Measurements from ENCODE around the gene EXOC4.

Gene EXOC4

GRCh38 chr7:133445617-133446016, 192.7 kb downstream of the EXOC4 start:
- DNase-seq (ENCODE audit: low spot score): no peak
- H3K9ac ChIP-seq (ENCODE audit: low read depth, low read length, poor library complexity): no peak overlapping the region
- no peak overlapping the region for H3K4ac ChIP-seq (ENCODE audit: low read length)
- H3K18ac ChIP-seq (ENCODE audit: low read length): no peak overlapping the region
- H3K23ac ChIP-seq (ENCODE audit: low read depth, low read length, poor library complexity): no peak overlapping the region
- H2BK12ac ChIP-seq (ENCODE audit: low read length): no peak overlapping the region
- H4K8ac ChIP-seq (ENCODE audit: low read depth, low read length): no peak overlapping the region
- H3K14ac ChIP-seq (ENCODE audit: low read length): no peak overlapping the region
- no peak overlapping the region for H2BK120ac ChIP-seq (ENCODE audit: low read depth, low read length)
- no peak overlapping the region for H2BK5ac ChIP-seq (ENCODE audit: low read length)
- WGBS, 2 donors (ENCODE audit: extremely low coverage in 2 of 2, insufficient read length in 2 of 2, insufficient replicate concordance in 1 of 2): no CpG with 5 or more reads among the region's 6 CpGs
- no peaks in the 10 kb centered on the region for H3K79me1 ChIP-seq (ENCODE audit: low read depth, low read length)
- no peak overlapping the region for H3K4me3 ChIP-seq (ENCODE audit: low read length in 2 of 2)
- H3K9me3 ChIP-seq (replicated peaks in 1 of 2; ENCODE audit: control insufficient read depth in 2 of 2, insufficient read depth in 1 of 2, low read depth in 1 of 2, low read length in 2 of 2): no peaks in the 10 kb centered on the region
- no peak overlapping the region for H2AK5ac ChIP-seq (ENCODE audit: low read depth, low read length)
- no peak overlapping the region for H3K27ac ChIP-seq (replicated peaks; ENCODE audit: low read length)
- no peaks in the 10 kb centered on the region for H3K27me3 ChIP-seq (ENCODE audit: control insufficient read depth in 3 of 3, insufficient read depth in 3 of 3, low read depth in 1 of 3, low read length in 3 of 3)
- no peak overlapping the region for H3K4me2 ChIP-seq (ENCODE audit: insufficient read depth, low read length, poor library complexity, severe bottlenecking)
- H4K91ac ChIP-seq (ENCODE audit: low read depth, low read length, poor library complexity): no peak overlapping the region
- no peaks in the 10 kb centered on the region for H3K4me1 ChIP-seq (ENCODE audit: control insufficient read depth in 2 of 2, insufficient read depth in 1 of 2, low read depth in 1 of 2, low read length in 2 of 2)
- H2AFZ ChIP-seq (ENCODE audit: low read length): no peak overlapping the region
- H3K36me3 ChIP-seq (replicated peaks in 1 of 2; ENCODE audit: control insufficient read depth in 2 of 2, insufficient read depth in 2 of 2, low read length in 2 of 2): no peaks in the 10 kb centered on the region
- H2BK15ac ChIP-seq (ENCODE audit: low read length): no peak overlapping the region

- Histone ChIP-seq H2BK5ac (ENCODE audit: low read length) (no peak overlapping the region), H3K4me2 (ENCODE audit: insufficient read depth, low read length, poor library complexity, severe bottlenecking) (no peak overlapping the region), H3K36me3 (replicated peaks in 1 of 2; ENCODE audit: control insufficient read depth in 2 of 2, insufficient read depth in 2 of 2, low read length in 2 of 2) (no peaks in the 10 kb centered on the region), H3K14ac (ENCODE audit: low read length) (no peak overlapping the region), H3K79me1 (ENCODE audit: low read depth, low read length) (no peaks in the 10 kb centered on the region), H2BK120ac (ENCODE audit: low read depth, low read length) (no peak overlapping the region), H3K4ac (ENCODE audit: low read length) (no peak overlapping the region), H3K27me3 (ENCODE audit: control insufficient read depth in 3 of 3, insufficient read depth in 3 of 3, low read depth in 1 of 3, low read length in 3 of 3) (no peaks in the 10 kb centered on the region), H3K4me1 (ENCODE audit: control insufficient read depth in 2 of 2, insufficient read depth in 1 of 2, low read depth in 1 of 2, low read length in 2 of 2) (peaks cover 0 to 1% of the 10 kb centered on the region in 2 donors), H3K18ac (ENCODE audit: low read length) (no peak overlapping the region), H2AFZ (ENCODE audit: low read length) (no peak overlapping the region), H3K23ac (ENCODE audit: low read depth, low read length, poor library complexity) (no peak overlapping the region), H2BK12ac (ENCODE audit: low read length) (no peak overlapping the region), H2AK5ac (ENCODE audit: low read depth, low read length) (no peak overlapping the region), H4K91ac (ENCODE audit: low read depth, low read length, poor library complexity) (no peak overlapping the region), H4K8ac (ENCODE audit: low read depth, low read length) (no peak overlapping the region), H3K9ac (ENCODE audit: low read depth, low read length, poor library complexity) (no peak overlapping the region), H2BK15ac (ENCODE audit: low read length) (no peak overlapping the region), H3K27ac (replicated peaks; ENCODE audit: low read length) (no peak overlapping the region), H3K4me3 (ENCODE audit: low read length in 2 of 2) (no peak overlapping the region), H3K9me3 (replicated peaks in 1 of 2; ENCODE audit: control insufficient read depth in 2 of 2, insufficient read depth in 1 of 2, low read depth in 1 of 2, low read length in 2 of 2) (no peaks in the 10 kb centered on the region)
- no CpG with 5 or more reads among the region's 1 CpG for WGBS, 2 donors (ENCODE audit: extremely low coverage in 2 of 2, insufficient read length in 2 of 2, insufficient replicate concordance in 1 of 2)
- DNase-seq (ENCODE audit: low spot score): no peak
Measured at GRCh38 chr7:133448012-133448411, 195.1 kb downstream of the EXOC4 start.

GRCh38 chr7:133452577-133452976, 199.7 kb downstream of the EXOC4 start:
- no peak for DNase-seq (ENCODE audit: low spot score)
- Histone ChIP-seq H2AK5ac (ENCODE audit: low read depth, low read length) (no peak overlapping the region), H4K91ac (ENCODE audit: low read depth, low read length, poor library complexity) (no peak overlapping the region), H3K79me1 (ENCODE audit: low read depth, low read length) (no peaks in the 10 kb centered on the region), H2AFZ (ENCODE audit: low read length) (no peak overlapping the region), H3K36me3 (replicated peaks in 1 of 2; ENCODE audit: control insufficient read depth in 2 of 2, insufficient read depth in 2 of 2, low read length in 2 of 2) (no peaks in the 10 kb centered on the region), H2BK120ac (ENCODE audit: low read depth, low read length) (no peak overlapping the region), H2BK15ac (ENCODE audit: low read length) (no peak overlapping the region), H3K9me3 (replicated peaks in 1 of 2; ENCODE audit: control insufficient read depth in 2 of 2, insufficient read depth in 1 of 2, low read depth in 1 of 2, low read length in 2 of 2) (no peaks in the 10 kb centered on the region), H3K27ac (replicated peaks; ENCODE audit: low read length) (no peak overlapping the region), H3K9ac (ENCODE audit: low read depth, low read length, poor library complexity) (no peak overlapping the region), H3K23ac (ENCODE audit: low read depth, low read length, poor library complexity) (no peak overlapping the region), H3K14ac (ENCODE audit: low read length) (no peak overlapping the region), H3K4me2 (ENCODE audit: insufficient read depth, low read length, poor library complexity, severe bottlenecking) (no peak overlapping the region), H3K4me3 (ENCODE audit: low read length in 2 of 2) (no peak overlapping the region), H2BK5ac (ENCODE audit: low read length) (no peak overlapping the region), H4K8ac (ENCODE audit: low read depth, low read length) (no peak overlapping the region), H2BK12ac (ENCODE audit: low read length) (no peak overlapping the region), H3K4ac (ENCODE audit: low read length) (no peak overlapping the region), H3K27me3 (ENCODE audit: control insufficient read depth in 3 of 3, insufficient read depth in 3 of 3, low read depth in 1 of 3, low read length in 3 of 3) (no peaks in the 10 kb centered on the region), H3K18ac (ENCODE audit: low read length) (no peak overlapping the region), H3K4me1 (ENCODE audit: control insufficient read depth in 2 of 2, insufficient read depth in 1 of 2, low read depth in 1 of 2, low read length in 2 of 2) (peaks cover 0 to 1% of the 10 kb centered on the region in 2 donors)
- WGBS, 2 donors (ENCODE audit: extremely low coverage in 2 of 2, insufficient read length in 2 of 2, insufficient replicate concordance in 1 of 2): no CpG with 5 or more reads among the region's 2 CpGs

GRCh38 chr7:133458688-133459087, 205.8 kb downstream of the EXOC4 start:
- Histone ChIP-seq H3K14ac (ENCODE audit: low read length) (no peak overlapping the region), H3K4me2 (ENCODE audit: insufficient read depth, low read length, poor library complexity, severe bottlenecking) (no peak overlapping the region), H2BK15ac (ENCODE audit: low read length) (no peak overlapping the region), H3K23ac (ENCODE audit: low read depth, low read length, poor library complexity) (no peak overlapping the region), H3K9ac (ENCODE audit: low read depth, low read length, poor library complexity) (no peak overlapping the region), H3K4me3 (ENCODE audit: low read length in 2 of 2) (no peak overlapping the region), H2AFZ (ENCODE audit: low read length) (no peak overlapping the region), H3K4ac (ENCODE audit: low read length) (no peak overlapping the region), H2BK12ac (ENCODE audit: low read length) (no peak overlapping the region), H3K9me3 (replicated peaks in 1 of 2; ENCODE audit: control insufficient read depth in 2 of 2, insufficient read depth in 1 of 2, low read depth in 1 of 2, low read length in 2 of 2) (no peaks in the 10 kb centered on the region), H4K91ac (ENCODE audit: low read depth, low read length, poor library complexity) (no peak overlapping the region), H2BK5ac (ENCODE audit: low read length) (no peak overlapping the region), H3K36me3 (replicated peaks in 1 of 2; ENCODE audit: control insufficient read depth in 2 of 2, insufficient read depth in 2 of 2, low read length in 2 of 2) (no peaks in the 10 kb centered on the region), H2AK5ac (ENCODE audit: low read depth, low read length) (no peak overlapping the region), H4K8ac (ENCODE audit: low read depth, low read length) (no peak overlapping the region), H3K27ac (replicated peaks; ENCODE audit: low read length) (no peak overlapping the region), H3K27me3 (ENCODE audit: control insufficient read depth in 3 of 3, insufficient read depth in 3 of 3, low read depth in 1 of 3, low read length in 3 of 3) (no peaks in the 10 kb centered on the region), H2BK120ac (ENCODE audit: low read depth, low read length) (no peak overlapping the region), H3K79me1 (ENCODE audit: low read depth, low read length) (no peaks in the 10 kb centered on the region), H3K4me1 (ENCODE audit: control insufficient read depth in 2 of 2, insufficient read depth in 1 of 2, low read depth in 1 of 2, low read length in 2 of 2) (peaks cover 0 to 1% of the 10 kb centered on the region in 2 donors), H3K18ac (ENCODE audit: low read length) (no peak overlapping the region)
- no CpG with 5 or more reads among the region's 2 CpGs for WGBS, 2 donors (ENCODE audit: extremely low coverage in 2 of 2, insufficient read length in 2 of 2, insufficient replicate concordance in 1 of 2)
- no peak for DNase-seq (ENCODE audit: low spot score)
